ENCODE results near the gene LRRC8E. TPM values are rescaled to one million over a fixed set of nuclear protein-coding genes. Genes with fewer than 3 reads are reported as not detected.

The LRRC8E gene
- total RNA-seq: 2.8 and 3.0 TPM in 2 replicates

DNA sequence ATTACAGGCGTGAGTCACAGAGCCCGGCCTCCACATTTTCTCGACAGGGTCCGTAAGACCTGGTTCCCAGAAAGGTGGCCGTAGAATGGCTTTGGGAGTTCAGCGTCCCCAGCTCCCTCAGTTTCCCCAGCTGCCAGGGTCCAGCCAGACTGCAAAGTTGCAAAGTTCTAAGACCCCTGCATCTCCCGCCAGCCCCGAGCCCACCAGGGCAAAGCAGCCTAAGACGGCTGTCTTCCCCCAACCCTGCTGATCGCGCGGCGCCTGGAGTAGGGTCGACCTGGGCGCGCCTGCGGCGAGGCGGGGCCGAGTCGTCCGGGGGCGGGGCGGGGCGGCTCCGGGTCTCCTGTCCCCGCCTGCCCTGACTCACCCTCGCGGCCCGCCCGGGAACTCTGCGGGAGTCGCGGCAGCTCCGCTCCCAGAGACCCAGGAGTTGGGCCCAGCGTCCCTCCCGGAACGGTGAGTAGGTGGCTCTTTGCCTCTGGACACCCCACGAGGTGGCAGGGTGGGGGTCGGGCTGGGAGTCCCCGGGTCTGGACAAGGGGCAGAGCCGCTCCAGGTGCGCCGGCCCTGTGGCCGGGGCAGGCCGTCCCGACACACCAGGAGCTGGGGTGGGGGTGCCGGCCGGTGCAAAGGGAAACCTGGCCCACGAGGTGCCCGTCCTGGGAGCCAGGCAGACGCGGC is at the start of gene LRRC8E:
Gene LRRC8E, plus strand, starts transcription at position 366 of the 681 bp plus-strand sequence. CDS start 7,094 bp downstream, outside the sequence.
- DNase-seq (ENCODE audit: extremely low read depth, low read depth, low spot score): no peak

DNA sequence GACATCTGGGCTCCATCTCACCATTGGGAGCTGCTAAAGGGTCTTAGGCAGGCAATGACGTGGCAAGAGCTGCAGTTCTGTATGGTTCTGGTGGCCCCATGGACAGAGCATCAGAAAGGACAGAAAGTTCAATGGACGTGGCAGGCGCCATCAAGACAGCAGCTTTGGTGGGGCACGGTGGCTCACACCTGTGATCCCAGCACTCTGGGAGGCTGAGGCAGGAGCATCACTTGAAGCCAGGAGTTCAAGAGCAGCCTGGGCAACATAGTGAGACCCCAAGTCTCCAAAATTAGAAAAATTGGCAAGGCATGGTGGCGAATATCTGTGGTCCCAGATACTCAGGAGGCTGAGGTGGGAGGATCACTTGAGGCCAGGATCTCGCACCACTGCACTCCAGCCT is 48.8 kb upstream of the LRRC8E start:
- DNase-seq (ENCODE audit: extremely low read depth, low read depth, low spot score): no peak

DNA sequence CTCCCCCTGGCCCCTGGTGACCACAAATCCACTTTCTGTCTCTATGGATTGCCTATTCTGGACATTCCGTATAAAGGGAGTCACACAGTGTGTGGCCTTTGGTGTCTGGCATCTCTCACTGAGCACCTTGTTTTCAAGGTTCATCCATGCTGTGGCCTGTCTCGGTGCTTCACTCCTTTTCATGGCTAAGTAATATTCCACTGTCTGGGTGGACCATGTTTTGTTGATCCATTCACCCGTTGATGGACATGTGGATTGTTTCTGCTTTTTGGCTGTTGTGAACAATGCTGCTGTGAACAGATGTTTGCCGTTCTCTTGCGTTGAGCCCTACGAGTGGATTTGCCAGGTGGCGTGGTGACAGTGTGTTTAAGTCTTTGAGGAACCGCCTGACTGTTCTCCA is 47.7 kb upstream of the LRRC8E start:
- DNase-seq (ENCODE audit: extremely low read depth, low read depth, low spot score): no peak

DNA sequence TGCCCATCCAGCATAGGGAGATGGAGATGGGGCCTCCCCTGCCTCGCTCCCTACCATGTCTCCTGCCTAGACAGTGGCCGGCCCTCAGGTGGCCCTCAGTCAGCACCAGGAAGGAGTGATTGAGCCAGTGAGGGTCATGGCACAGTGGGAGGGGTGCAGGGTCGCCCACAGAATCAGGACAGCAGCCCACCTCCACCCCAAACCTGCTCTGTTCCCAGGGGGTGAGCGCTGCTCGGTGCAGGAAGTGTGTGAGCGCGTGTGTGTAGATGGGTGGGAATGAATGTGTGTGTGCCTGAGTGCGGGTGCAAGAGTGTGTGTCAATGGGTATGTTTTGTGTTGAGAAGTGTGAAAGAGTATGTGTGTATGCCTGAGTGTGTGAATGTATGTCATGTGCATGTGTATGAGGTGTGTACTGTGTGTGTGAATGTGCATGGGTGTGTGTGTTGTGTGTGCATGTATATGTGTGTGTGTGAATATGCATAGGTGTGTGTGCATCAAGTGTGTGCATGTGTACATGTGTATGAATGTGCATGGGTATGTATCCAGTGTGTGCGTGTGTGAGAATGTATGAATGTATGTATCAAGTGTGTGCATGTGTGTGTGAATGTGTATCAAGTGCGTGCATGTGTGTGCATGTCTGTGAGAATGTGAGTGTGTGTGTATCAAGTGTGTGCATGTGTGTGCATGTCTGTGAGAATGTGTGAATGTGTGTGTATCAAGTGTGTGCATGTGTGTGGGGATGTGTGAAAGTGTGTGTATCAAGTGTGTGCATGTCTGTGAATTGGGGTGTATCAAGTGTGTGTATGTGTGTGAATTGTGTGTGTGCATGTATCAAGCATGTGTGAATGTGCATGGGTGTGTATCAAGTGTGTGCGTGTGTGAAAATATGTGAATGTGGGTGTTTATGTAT is 46.3 kb upstream of the LRRC8E start:
- no peak for DNase-seq (ENCODE audit: extremely low read depth, low read depth, low spot score)

DNA sequence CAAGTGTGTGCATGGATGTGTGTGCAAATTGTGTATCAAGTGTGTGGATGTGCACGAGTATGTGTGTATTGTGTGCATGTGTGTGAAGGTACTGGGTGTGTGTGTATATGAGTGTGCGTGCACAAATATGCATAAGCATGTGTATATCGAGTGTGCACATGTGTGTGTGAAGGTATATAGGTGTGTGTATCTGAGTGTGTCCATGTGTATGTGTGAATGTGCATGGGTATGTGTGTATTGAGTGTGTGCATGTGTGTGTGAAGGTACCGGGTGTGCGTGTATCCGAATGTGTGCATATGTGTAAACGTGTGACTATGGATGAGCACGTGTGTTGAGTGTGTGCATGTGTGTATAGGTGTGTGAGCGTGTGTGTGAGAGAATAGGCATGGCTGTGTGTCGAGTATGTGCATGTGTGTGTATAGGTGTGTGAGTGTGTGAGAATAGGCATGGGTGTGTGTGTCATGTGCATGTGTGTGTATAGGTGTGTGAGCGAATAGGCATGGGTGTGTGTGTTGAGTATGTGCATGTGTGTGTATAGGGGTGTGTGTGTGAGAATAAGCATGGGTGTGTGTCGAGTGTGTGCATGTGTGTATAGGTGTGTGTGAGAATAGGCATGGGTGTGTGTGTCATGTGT is 45.5 kb upstream of the LRRC8E start:
- no peak for DNase-seq (ENCODE audit: extremely low read depth, low read depth, low spot score)

DNA sequence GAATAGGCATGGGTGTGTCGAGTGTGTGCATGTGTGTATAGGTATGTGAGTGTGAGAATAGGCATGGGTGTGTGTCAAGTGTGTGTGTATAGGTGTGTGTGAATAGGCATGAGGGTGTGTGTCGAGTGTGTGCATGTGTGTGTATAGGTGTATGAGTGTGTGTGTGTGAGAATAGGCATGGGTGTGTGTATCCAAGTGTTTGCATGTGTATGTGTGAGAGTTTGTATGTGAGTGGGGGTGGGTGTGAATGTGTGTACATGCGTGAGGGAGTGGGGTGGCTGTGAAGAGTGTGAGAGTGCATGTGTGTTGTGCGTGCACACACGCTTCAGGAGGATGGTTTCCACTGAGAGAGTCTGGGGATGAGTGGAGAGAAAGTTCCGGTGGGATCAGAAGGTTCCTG is 44.8 kb upstream of the LRRC8E start:
- DNase-seq (ENCODE audit: extremely low read depth, low read depth, low spot score): no peak

DNA sequence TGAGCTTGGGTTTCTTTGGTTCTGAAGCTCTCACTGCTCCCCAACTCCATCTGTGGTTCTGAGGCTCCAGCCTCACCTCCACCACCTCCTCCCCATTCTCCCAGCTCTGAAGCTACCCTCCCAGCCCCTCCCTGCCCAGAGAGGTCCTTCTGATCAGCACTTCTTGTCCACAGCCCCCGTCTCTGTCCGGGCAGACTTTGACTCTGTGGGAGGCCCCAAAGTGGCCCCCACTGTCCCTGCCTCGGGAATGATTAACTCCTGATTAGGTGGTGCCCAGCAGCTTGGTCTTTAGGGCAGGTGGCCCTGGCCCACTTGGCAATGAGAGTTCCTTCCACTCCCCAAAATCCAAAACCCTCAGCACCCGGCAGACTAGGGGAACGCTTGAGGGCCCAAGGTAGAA is 43.9 kb upstream of the LRRC8E start:
- DNase-seq (ENCODE audit: extremely low read depth, low read depth, low spot score): no peak

DNA sequence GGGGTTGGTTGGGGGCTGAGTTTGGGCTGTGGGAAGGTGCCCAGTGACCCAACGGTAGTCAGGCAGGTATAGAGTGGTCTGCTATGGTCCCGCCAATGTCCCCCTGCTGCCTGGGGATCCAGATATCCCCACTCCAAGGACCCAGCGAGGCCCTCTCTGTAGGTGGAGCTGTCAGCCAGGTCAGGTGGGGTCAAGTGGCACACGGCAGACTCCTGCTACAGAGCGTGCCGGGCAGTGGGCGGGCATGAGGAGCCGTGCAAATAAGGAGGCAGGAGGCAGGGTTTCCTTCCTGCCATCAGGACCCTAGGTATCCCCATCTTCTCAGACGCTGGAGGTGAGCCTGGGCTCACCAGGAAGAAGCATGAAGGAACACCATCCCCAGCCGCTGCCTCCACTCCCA is 43.4 kb upstream of the LRRC8E start:
- no peak for DNase-seq (ENCODE audit: extremely low read depth, low read depth, low spot score)

DNA sequence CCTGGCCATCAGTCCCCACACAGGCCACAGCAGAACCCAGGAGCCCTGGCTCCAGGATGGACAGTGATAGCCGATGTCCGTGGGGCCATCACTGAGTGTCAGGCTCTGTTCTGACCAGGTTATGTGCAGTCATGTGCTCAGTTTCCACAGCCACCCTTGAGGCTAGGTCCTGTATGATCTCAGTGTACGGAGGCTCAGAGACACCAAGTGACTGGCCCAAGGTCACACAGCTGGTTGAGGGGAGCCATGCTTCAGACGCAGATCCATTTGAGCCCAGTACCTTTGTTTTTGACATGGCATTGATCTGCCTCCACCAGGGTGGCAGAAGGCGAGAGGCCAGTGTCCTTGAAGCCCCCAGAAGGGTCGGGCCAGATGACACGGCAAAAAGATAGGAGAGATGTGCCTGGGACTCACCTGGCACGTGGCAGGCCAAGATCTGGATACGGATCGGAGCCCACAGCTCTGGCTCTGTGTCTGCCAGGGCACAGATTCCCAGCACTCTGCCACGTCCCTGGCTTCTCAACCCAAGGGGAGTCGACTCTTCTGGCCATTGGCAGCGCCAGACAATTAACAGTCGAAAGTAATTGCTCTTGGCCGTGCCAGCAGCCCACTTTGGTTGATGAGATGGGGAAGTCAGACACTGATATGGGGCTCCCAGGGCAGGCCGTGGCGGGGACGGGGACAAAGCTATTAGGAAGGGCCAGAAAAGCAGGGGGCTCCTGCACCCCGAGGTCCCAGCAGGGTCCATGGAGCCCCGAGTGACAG is 42.7 kb upstream of the LRRC8E start:
- DNase-seq (ENCODE audit: extremely low read depth, low read depth, low spot score): no peak

DNA sequence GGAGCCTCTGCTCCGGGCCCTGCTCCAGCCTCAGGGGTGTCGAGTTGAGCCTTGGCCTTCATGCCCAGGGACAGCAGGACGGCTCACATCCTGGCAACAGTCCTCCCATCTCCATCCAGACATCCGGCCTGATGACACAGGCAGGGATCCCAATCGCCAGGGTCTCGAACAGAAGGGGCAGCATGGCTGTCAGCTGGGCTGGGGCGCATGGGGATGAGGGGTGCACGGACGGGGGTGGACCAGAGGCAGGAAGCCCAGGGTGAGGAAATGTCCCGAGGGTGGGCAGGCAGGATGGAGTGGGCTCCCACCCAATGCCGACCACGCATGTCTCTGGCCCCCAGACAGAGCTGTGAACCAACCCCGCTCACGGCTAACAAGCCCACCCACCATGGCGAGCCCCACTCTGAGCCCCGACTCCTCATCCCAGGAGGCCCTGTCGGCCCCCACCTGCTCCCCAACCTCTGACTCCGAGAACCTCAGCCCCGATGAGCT is 42.1 kb upstream of the LRRC8E start:
- no peak for DNase-seq (ENCODE audit: extremely low read depth, low read depth, low spot score)

DNA sequence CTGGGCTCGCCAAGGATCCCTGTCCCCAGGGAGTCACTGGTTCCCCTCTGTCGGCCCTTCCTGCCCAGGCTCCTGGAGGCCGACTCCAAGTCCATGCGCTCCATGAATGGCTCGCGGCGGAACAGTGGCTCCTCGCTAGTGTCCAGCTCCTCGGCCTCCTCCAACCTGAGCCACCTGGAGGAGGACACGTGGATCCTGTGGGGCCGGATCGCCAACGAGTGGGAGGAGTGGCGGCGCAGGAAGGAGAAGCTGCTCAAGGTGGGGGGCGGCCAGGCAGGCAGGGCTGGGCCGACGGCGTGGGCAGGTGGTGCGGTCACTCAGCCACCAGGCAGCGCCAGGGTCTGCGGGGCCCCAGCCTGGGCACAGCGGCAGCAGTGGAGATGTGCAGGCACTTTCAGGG is 40.6 kb upstream of the LRRC8E start:
- no peak for DNase-seq (ENCODE audit: extremely low read depth, low read depth, low spot score)

DNA sequence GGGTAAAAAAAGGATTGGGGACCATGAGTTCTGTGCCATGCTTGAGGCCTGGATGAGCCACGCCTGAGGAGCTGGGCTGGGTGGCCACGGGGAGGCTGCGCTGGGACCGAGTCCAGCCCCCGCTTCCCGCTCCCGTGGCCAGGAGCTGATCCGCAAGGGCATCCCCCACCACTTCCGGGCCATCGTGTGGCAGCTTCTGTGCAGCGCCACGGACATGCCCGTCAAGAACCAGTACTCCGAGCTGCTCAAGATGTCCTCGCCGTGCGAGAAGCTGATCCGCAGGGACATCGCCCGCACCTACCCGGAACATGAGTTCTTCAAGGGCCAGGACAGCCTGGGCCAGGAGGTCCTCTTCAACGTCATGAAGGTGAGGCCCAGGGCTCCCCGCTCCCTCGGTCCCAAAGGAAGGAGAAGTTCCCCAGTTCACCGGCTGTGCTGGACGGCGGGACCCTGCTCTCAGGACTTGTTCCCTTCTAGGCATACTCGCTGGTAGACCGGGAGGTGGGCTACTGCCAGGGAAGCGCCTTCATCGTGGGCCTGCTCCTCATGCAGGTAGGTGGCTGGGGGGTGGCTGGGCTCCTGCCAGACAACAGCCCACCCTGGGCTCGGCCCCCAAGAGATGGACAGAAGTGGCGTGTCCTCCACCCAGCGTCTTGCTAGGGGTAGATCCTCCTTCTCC is 39.4 kb upstream of the LRRC8E start:
- DNase-seq (ENCODE audit: extremely low read depth, low read depth, low spot score): no peak

DNA sequence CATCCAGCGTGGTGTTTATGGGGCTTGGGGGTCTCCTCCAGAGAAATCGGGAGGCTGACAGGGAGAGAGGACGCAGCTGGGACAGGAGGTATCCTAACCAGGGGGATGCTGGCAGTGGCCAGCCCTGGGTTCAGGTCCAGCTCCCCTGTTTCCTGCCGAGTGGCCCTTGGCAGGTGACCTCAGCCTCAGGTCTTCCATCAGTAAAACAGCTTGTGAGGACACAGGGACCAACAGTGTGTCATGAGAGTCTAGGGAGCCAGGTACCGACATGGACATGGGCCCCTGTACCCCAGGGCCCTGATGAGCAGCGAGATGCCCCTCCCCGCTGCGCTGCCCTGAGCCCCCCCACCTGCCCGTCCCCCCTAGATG is 38.7 kb upstream of the LRRC8E start:
- DNase-seq (ENCODE audit: extremely low read depth, low read depth, low spot score): no peak

DNA sequence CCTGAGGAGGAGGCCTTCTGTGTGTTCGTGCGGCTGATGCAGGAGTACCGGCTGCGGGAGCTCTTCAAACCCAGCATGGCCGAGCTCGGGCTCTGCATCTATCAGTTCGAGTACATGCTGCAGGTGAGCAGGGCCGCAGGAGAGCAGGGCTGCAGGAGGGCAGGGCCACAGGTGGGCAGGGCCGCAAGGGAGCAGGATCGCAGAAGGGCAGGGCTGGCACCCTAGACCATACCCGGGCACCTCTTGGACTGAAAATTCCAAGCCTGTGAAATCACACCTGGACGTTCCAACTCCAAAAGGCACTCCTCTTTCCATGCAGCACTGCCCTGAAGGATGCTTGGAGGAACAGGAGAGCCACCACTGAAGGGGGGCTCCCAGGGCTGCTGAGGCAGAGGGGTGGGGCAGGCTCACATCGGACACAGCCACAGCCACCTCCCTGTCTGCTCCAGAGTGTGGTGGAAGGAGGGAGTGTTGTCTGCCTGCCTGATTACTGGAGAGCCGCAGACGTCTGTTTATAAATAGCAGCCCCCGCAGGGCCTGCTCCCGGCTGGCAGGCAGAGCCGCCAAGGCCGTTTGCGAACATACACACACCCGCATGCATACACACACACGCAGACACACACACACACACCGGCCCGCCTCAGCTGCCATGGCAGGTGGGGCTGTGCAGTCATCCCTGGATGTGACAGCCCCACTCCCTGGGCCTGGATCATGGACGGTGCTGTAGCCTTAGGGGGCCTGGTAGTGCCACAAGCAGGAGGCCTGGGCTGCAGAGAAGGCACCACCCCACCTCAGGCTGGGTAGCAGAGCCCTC is 38.1 kb upstream of the LRRC8E start:
- no peak for DNase-seq (ENCODE audit: extremely low read depth, low read depth, low spot score)

DNA sequence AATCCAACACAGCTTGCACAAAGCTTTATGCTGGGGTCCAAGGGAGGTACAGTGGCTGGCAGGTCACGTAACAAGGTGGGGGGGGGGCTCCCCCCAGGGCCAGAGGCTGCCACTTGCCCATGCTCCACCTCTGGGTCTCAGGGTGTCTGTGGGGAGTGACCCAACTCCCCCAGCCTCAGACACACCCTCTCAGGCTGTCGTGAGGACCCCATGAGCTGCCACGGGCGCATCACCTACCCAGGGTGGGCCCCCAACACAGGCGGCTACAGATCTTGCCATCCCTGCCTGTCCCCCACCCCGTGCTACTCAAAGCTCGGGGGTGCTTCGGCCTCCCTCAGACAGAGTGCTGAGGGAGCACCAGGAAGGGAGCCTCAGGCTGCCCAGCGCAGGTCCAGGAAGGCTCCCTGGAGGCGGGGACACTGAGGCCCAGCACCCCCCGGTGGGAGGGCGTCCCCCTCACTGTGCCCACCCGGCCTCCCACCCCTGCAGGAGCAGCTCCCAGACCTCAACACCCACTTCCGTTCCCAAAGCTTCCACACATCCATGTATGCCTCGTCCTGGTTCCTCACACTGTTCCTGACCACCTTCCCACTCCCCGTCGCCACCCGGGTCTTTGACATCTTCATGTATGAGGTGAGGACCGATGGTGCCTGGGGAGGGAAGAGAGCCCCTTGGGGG is 37.2 kb upstream of the LRRC8E start:
- no peak for DNase-seq (ENCODE audit: extremely low read depth, low read depth, low spot score)

DNA sequence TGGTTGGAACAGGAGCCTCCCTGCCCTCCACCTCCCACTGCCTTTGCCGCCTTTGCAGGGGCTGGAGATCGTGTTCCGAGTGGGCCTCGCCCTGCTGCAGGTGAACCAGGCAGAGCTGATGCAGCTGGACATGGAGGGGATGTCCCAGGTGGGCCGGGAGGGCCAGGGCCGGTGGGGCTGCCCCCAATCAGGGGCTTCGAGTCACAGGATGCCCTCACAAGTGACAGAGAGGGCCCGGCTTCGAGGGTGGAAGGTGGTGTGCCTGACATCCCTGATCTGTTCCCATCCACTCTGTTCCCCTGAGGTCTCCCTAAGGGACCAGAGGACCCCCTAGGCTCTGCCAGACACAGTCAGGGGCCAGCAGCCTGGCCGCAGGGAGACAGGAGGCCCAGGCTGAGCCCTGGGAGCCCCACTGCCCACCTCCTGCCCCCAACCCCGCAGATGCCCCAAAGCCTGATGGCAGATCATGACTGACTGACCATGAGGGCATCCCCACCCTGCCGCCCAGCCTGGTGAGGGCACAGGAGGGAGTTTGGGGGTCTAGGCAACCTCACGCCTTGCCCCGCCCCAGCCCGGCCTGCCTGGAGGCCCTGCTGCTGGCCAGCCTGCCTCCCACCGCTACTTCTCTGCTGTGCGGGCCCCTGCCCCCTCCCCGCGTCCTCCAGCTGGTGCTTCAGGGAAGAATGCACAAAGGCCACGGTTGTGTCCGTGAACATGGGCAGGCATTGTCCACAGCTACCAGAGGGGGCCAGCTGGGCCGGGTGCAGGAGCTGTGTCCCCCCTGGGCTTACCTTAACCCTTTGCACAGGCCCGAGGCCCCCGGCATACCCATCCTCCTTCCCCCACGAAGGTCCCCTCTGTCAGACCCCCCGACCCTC is 36.4 kb upstream of the LRRC8E start:
- DNase-seq (ENCODE audit: extremely low read depth, low read depth, low spot score): no peak

DNA sequence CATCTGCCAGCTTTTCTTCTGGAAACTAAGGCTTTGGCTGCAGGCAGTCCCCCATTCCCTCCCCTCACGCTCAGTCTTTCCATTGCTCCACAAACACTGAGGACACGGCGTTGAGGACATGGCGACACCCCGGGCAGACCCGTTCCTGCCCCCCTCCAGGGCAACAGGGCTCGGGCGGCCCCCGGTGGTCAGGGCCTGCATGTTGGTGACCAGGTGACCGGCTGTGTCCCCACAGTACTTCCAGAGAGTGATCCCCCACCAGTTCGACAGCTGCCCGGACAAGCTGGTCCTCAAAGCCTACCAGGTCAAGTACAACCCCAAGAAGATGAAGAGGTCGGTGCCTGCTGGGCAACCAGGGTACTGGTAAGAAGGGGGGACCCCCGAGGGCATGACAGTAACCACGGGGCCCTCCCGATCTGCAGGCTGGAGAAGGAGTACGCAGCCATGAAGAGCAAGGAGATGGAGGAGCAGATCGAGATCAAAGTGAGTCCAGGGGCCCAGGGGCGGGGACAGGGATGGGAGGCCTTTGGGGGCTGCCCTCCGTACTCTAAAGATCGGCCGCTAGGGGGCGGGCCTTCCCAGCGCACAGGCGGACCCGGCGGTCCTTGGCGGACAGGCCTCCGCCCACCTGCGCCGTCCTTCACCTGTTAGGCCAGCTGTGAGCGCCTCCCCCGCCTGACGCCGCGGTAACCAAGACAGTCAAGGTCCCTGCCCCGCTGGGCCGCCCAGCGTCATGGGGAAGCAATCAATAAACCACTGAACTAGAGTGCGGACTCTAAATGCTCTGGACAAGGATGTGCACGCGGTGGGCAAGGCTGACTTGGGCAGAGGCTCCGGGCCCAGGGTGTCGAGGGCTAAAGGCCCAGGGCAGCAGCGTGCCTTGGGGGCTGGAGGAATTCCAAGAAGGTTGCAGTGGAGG is 35.2 kb upstream of the LRRC8E start:
- DNase-seq (ENCODE audit: extremely low read depth, low read depth, low spot score): no peak
